GM21529 (cell line): ENCODE results near the gene RPL12.

Experiments
- ATAC-seq: cut with Tn5 transposase; IDR thresholded peaks from one replicate; pipeline ENCODE4 v1.9.1; 2021; ENCODE audit not compliant: unreplicated experiment

The RPL12 gene

GRCh38 chr9:127450830-127451607 is at the start of gene RPL12, which contains the start of gene LRSAM1:
Gene RPL12, minus strand, starts transcription at chr9:127451406. Its CDS starts 89 bp downstream, at chr9:127451317.
Gene LRSAM1, plus strand, starts transcription at chr9:127451510. Its CDS starts 3,018 bp downstream, at chr9:127454528.
- ATAC-seq = peak; percentile 64

DNA sequence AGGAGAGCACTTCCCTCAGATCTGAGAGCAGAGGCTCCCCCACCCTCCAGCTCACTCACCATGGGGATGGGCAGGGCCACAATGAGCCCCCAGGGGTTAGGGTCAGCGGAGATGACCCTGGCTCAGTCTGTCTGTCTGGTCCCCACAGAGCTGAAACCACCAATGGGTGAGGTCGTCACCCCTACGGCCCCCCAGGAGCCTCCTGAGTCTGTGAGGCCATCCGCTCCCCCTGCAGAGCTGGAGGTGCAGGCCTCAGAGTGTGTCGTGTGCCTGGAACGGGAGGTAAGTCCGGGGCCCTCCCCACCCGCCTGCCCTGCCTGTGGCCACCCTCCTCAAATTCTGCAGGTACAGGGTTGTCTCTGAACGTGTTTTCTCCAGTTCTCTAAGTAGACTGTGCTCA is 49.7 kb upstream of the RPL12 start:
- no peak for ATAC-seq

GRCh38 chr9:127500399-127500798 is 49.2 kb upstream of the RPL12 start:
- no peak for ATAC-seq

DNA sequence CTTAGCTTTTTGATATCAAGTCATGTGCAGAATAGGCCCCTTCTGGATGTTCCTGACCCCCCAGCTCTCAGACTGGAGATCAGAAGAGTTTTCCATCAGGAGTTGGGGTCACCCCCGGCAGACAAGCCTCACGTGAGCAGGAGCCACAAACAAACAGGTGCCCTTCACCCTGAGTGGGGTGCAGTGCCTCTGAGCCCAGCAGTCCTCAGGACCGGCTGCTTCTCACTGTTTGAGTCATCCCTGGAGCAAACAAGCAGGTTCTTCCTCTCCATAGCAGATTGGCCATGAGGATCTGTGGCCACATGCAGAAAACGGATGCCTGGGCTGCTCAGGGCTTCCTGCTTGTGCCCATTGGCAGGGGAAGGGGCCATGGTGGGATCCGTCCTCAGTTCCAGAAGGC is 47.1 kb upstream of the RPL12 start:
- no peak for ATAC-seq

DNA sequence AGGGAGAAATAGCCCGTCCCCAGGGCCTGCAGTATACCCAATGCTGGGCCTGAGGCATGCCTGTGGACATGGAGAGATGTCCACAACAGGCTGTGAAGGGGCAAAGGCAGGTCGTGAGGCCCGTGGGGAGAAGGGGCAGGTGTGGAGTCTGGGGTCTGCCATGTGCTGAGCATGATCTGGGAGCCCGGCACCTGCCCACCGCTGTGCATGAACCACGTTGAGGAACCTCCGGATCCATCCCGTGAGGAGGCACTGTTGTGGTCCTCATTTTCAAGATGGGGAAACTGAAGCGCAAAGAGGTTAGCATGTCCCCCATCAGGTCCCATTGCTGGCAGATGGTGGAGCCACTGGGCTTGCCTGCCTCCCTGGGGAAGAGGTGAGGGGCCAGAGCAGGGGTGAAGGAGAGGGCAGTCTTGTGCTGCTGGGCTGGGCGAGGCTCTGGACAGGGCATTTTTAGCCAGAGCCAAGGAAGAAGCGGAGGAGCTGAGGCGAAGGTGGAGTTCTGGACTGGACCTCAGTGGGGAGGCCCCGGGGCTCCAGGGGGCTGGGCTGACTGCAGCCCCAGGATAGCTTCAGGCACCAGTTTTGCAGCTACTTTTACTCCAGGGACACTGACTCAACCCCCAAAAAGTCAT is 46.6 kb upstream of the RPL12 start:
- ATAC-seq = no peak

- no peak for ATAC-seq
Measured at GRCh38 chr9:127496974-127497373, 45.8 kb upstream of the RPL12 start.

DNA sequence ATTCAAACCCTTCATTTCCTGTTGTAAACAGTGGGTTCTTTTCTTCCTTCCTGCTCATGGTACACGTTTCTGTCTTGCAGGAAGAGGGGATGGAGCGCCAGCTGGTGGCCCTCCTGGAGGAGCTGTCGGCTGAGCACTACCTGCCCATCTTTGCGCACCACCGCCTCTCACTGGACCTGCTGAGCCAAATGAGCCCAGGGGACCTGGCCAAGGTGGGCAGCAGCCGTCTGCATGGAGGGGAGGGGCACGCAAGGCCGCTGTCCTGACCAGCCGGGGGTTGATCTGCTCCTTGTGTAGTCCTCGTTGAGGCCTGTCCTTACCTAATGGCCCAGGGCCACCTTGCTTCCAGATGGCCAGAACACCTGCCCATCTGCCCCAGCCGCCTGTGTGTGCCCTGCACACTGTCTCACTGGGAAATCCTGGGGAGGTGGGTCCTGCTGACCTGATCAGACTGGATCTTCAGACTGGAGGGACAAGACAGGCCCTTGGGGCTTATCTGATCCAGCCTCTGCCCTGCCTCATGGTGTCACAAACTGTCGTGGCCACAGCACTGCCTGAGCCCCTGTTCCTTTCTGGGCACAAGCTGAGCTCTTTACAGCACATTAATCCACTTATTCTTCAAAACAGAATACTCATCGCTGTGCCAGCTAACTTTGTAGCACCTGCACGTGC is 44.8 kb upstream of the RPL12 start:
- ATAC-seq = no peak

DNA sequence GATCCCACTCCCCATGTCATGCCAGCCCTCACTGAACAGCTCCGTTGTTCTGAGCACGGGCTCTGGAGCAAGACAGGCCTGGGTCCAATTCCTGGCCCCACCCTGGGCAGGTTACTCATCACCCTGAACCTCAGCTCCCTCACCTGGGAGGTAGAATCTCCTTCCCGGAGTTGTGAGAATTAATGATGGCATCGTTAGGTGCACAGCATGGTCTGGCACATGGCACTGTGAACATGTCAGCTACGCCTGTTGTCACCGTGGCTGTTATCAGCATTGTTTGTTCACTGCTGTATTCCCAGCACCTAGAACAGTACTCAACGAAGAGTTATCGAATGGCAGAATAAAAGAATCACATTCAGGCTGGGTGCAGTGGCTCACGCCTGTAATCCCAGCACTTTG is 43.1 kb upstream of the RPL12 start:
- no peak for ATAC-seq

DNA sequence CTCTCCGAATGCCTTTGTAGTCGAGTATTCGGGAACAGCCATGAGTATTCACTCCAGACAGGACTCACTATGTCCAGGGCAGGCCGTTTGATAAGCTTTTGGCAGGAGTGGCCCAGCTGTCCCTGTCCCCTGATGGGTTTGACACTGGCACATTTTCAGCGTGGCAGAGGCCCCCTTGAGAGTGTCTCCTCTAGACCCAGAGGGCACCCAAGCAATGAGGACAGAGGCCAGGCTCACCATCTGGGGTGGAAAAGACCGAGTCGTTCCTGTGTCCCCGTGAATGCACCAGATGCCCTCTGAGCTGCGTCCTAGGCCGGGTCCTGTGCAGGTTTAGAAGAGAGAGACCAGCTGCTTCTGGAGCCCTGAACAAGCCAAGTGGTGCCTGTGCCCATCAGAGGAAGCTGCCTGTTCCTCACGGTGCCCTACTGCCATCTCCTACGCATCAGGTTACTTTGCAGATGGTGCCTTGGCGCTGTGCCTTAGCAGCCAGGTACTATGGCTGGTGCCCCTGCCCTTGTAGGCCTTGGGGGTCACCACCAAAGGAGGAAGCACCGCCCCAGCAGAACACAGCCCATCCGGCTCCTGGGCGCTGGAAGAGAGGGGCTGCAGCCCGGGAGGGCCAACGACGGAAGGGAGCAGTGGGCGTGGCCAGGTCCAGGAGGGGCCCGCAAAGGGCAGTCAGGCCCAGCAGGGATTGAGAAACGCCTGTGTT is 42.5 kb upstream of the RPL12 start:
- no peak for ATAC-seq

GRCh38 chr9:127492616-127493015 is 41.4 kb upstream of the RPL12 start:
- no peak for ATAC-seq

- ATAC-seq = no peak
Measured at GRCh38 chr9:127491516-127491915, 40.3 kb upstream of the RPL12 start.

DNA sequence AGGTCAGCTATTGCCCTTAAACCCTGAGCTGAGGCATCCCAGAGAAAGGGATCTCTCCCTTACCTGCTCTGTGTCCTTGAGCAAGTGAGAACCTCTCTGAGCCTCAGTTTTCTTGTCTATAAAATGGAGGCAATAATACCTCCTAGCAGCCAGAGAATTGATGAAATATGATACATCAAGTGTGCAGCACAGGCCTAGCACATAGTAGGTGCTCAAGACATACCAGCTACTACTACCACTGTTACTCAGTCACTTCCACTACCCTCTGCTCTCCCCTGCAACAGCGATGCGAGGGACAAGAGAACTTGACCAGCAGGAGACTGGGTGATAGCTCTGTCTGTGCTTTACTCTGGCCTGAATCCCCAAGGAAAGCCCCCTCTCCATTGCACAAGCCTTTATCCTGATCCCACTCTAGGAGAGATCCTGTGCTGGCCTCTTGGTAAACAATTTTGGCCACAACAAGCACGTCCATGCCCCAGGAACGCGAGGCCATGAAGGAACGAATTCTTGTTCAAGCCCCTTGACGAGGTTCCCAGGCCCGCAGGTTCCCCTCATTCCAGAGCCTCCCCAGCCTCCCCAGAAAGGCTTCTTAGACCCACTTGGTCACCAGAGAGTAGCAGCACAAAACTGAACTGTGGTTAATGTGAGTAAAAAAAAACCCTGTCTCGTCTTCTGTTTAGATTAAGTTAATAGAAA is 39.5 kb upstream of the RPL12 start:
- ATAC-seq = no peak

DNA sequence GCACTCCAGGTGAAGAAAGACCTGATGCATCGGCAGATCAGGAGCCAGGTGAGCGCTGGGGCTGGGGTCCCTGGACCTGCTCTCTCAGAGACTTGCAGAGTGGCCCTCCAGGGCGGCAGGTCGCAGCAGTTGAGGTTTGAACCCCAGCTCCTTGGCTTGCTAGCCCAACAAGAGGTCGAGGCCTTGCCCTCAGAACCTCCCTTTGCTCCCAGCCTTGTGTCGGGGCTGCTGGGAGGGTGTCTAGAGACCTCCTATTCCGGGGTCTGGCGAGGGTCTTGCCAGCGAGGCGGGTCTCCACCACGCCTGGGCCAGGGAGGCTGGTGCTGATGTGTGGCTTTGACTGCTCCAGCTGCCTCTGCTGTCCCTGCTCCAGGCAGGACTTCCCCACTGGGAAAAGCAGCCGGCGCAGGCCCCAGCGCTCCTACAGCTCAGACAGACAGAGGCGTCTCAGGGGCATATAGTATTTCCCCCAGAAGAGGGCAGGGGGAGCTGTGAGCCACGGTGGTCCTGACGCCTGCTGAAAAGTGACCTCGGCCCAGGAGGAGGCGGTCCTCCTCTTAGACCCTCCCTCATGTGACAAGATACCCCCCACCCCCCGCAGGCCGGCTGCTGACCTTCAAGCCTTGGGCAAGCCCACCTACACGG is 38.4 kb upstream of the RPL12 start:
- no peak for ATAC-seq

DNA sequence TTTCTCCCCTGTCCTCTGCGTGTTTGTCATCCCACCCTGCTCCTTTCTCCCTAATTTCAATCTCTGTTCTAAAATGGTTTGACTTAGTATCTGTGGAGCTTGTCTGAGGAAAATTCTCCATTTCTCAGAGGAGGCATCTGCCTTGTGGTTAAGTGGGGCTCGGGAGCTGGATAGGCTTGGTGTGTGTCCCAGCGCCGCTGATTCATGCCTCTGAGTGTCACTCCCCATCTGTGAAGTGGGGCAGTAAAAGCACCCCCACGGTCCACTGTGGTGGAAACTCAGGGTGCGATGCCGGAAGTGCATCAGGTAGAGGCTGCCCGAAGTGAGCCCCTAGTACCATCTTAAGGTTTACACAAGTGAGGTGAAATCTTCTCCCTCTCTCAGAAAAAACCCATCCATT is 37.7 kb upstream of the RPL12 start:
- no peak for ATAC-seq

- ATAC-seq = no peak
Measured at GRCh38 chr9:127485995-127486394, 34.8 kb upstream of the RPL12 start.

DNA sequence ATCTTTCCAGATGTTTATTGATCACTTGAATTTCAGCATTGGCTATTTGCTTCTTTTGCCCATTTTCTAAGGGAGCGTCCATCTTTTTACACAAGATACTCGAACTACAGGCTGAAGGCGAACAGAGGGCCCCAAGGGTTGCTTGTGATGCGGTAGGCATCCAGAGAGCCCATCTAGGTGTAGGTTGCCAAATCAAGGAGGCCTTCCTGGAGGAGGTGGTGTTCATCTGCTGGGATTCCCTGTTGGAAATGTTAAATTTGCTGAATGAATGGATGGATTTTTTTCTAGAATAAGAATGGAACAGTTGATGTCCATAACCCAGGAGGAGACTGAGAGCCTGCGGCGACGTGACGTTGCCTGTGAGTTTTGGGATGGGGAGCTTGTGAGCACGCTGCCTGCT is 31.5 kb upstream of the RPL12 start:
- ATAC-seq = no peak

DNA sequence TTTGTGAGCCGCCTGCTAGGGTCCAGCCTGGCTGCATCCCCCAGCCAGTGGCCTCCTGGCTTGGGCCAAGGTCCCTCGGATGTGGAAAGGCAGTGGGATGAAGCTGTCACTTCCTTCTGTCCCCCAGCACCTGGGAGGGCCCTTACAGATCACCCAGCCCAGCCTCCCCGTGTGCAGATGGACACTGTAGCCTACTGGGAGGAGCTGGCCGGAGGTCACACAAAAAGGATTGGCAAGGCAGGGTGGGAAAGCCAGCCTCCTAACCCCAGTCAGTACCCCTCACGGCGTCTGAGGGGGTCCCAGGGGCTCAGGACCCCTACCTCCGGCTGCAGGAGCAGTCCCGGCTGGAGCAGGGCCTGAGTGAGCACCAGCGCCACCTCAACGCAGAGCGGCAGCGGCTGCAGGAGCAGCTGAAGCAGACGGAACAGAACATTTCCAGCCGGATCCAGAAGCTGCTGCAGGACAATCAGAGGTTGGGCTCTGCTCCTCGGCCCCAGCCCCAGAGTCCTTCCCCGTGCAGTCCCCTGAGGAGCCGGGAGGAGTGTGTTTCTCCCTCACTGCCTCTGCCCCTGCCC is 28.4 kb upstream of the RPL12 start:
- no peak for ATAC-seq

GRCh38 chr9:127474592-127474991 is 23.4 kb upstream of the RPL12 start:
- no peak for ATAC-seq

GRCh38 chr9:127473932-127474331 is 22.7 kb upstream of the RPL12 start:
- no peak for ATAC-seq

DNA sequence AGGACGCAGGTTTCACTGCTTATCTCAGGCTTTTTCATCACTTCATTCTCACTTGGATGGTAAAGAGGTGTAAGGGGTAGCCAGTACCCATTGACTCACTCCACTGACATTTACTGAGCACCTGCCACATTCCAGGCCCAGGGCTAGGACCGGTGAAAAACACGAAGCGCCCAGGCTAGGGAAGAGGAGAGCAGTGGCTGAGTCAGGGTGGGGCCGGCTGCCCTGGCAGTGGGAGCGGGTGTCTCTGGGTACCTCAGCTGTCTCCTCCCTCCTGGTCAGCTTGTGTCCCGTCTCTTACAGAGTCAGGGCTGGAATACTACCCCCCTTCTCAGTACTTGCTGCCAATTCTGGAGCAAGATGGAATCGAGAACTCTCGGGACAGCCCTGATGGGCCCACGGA is 22.3 kb upstream of the RPL12 start:
- ATAC-seq = no peak
